ENCODE data around the gene KRT38. TPM values are rescaled to one million over a fixed set of nuclear protein-coding genes. Genes with fewer than 3 reads are reported as not detected.
"Not testable (repeated sequence)": the region's sequence is repeated elsewhere in the genome, so short reads cannot be mapped to it uniquely, and the experiment has no call there.

KRT38 gene
- total RNA-seq, 2 experiments from 2014 or later, result not detected

DNA sequence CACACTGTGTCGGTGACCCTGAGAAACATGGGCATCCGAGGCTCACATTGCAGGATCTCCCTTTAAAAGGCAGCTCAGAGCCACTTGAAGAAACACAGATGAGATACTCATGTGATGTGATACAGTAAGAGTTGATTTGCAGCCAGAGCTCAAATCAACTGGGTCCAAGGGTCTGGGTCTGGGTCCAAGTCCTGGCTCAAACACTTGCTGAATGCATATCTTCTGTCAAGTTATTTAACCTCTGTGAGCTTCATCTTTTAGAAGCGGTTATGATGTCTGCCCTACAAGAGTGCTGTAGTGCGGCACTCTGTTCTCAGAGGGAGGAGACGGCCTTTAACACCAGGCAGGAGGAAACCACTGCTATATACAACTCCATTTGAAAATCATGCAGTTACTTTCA is 6.4 kb downstream of the KRT38 start:
- POLR2A ChIA-PET, result no interaction called here
- ATAC-seq (no peak), DNase-seq (no peak)
- H3K27me3 Mint-ChIP-seq (ENCODE audit: low read depth), result peaks cover 4% of the 10 kb centered on the region
- CTCF ChIA-PET, result interaction anchor here (0.7 to 1.3 kb wide), 3 partner anchors 18 to 228 kb away, joined by 3 read pairs; no protein-coding TSS in a partner anchor
- no peak overlapping the region for H3K4me3 Mint-ChIP-seq
- H3K9me3 Mint-ChIP-seq (ENCODE audit: insufficient read depth), result no peaks in the 10 kb centered on the region
- H3K4me1 Mint-ChIP-seq (ENCODE audit: low read depth), result no peaks in the 10 kb centered on the region
- H3K27ac Mint-ChIP-seq, result no peak overlapping the region
- no peaks in the 10 kb centered on the region for H3K36me3 Mint-ChIP-seq (ENCODE audit: low read depth)

DNA sequence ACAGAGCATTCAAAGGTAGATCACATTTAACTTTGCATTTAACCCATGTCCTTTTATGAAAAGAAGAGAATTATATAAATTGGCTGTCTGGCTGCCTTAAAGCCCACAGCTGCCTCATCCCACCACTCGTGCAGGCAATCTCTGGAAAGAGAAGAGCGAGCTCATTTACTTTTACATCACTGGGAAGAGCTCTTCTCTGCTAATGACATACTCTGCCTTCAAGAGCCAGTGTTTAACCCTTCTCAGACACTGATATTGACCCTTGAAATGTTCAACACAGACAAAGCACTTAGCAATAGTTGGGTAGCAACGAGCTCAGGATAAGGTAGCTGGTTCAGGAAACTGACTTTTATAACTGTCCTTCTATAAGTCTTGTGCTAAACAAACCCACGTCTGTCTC is 6.8 kb downstream of the KRT38 start:
- DNase-seq (no peak), ATAC-seq (no peak)
- H3K9me3 Mint-ChIP-seq (ENCODE audit: insufficient read depth), result no peaks in the 10 kb centered on the region
- POLR2A ChIA-PET, result no interaction called here
- no peak overlapping the region for H3K27ac Mint-ChIP-seq
- peaks cover 4% of the 10 kb centered on the region for H3K27me3 Mint-ChIP-seq (ENCODE audit: low read depth)
- no peak overlapping the region for H3K4me3 Mint-ChIP-seq
- H3K36me3 Mint-ChIP-seq (ENCODE audit: low read depth), result no peaks in the 10 kb centered on the region
- CTCF ChIA-PET, result interaction anchor here (0.7 to 1.3 kb wide), 3 partner anchors 18 to 229 kb away, joined by 3 read pairs; no protein-coding TSS in a partner anchor
- H3K4me1 Mint-ChIP-seq (ENCODE audit: low read depth), result no peaks in the 10 kb centered on the region

DNA sequence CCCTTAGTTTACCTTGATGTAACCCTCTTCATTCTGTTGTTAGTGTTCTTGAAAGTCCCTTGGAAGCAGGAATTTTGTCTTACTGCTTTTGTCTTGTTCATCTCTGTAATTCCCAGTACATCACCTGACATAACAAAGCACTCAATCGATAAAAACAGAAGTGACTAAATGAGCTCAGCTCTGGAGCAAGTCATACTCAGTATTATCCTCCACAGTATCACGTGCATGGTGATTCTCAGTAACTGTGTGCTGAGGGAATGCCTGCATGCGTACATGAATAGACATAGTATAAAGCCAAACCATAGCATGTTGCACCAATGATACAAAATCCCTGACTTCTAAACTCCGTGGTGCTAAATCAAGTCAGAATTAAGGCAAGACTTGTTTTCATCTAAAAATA is 7.2 kb downstream of the KRT38 start:
- ATAC-seq (no peak), DNase-seq (no peak)
- H3K36me3 Mint-ChIP-seq (ENCODE audit: low read depth), result no peaks in the 10 kb centered on the region
- no peaks in the 10 kb centered on the region for H3K9me3 Mint-ChIP-seq (ENCODE audit: insufficient read depth)
- peaks cover 4% of the 10 kb centered on the region for H3K27me3 Mint-ChIP-seq (ENCODE audit: low read depth)
- ChIA-PET CTCF (interaction anchor here (1.1 to 1.3 kb wide), 2 partner anchors 116 to 229 kb away, joined by 3 read pairs; no protein-coding TSS in a partner anchor), POLR2A (no interaction called here)
- no peaks in the 10 kb centered on the region for H3K4me1 Mint-ChIP-seq (ENCODE audit: low read depth)
- no peak overlapping the region for H3K27ac Mint-ChIP-seq
- H3K4me3 Mint-ChIP-seq, result no peak overlapping the region

DNA sequence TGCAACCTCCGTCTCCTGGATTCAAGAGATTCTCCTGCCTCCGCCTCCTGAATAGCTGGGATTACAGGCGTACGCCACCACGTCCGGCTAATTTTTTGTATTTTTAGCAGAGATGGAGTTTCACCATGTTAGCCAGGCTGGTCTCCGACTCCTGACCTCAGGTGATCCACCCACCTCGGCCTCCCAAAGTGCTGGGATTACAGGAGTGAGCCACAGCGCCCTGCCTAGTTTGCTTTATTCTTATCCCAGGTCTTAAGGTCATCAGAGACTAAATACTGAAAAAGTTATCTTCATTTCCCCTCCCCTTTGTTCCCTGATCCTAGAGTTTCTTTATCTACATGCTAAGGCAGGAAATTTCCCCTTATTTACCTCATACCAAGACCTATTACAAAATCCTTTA is 10.4 kb downstream of the KRT38 start:
- H3K4me1 Mint-ChIP-seq (ENCODE audit: low read depth); H3K9me3 Mint-ChIP-seq (ENCODE audit: insufficient read depth); ATAC-seq; H3K36me3 Mint-ChIP-seq (ENCODE audit: low read depth); POLR2A ChIA-PET; H3K27me3 Mint-ChIP-seq (ENCODE audit: low read depth); H3K4me3 Mint-ChIP-seq; H3K27ac Mint-ChIP-seq; CTCF ChIA-PET; DNase-seq: not testable (repeated sequence)

DNA sequence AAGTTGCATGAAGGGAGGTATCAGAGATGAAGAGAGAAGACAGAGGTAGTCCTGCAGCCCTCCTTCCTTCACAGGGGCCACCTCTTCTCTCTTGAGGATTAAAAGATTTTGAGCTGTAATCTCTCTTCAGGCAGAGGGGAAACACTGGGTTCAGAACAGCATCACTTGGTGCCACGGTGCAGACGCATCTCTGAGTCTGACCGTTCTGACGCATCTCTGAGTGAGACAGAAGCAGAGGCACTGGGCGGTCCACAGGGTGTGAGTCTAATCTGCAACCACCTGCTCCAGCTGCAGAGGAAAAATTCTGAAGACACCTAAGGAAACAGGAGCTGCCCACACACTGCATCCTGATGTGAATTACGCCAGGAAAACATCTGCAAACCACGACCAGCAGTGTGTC is 11.1 kb downstream of the KRT38 start:
- Mint-ChIP-seq H3K27ac (no peak overlapping the region), H3K9me3 (ENCODE audit: insufficient read depth) (no peaks in the 10 kb centered on the region), H3K4me1 (ENCODE audit: low read depth) (no peaks in the 10 kb centered on the region), H3K4me3 (no peak overlapping the region), H3K27me3 (ENCODE audit: low read depth) (peaks cover 4% of the 10 kb centered on the region), H3K36me3 (ENCODE audit: low read depth) (no peaks in the 10 kb centered on the region)
- CTCF ChIA-PET, result no interaction called here
- DNase-seq, result no peak
- no peak for ATAC-seq
- POLR2A ChIA-PET, result no interaction called here

DNA sequence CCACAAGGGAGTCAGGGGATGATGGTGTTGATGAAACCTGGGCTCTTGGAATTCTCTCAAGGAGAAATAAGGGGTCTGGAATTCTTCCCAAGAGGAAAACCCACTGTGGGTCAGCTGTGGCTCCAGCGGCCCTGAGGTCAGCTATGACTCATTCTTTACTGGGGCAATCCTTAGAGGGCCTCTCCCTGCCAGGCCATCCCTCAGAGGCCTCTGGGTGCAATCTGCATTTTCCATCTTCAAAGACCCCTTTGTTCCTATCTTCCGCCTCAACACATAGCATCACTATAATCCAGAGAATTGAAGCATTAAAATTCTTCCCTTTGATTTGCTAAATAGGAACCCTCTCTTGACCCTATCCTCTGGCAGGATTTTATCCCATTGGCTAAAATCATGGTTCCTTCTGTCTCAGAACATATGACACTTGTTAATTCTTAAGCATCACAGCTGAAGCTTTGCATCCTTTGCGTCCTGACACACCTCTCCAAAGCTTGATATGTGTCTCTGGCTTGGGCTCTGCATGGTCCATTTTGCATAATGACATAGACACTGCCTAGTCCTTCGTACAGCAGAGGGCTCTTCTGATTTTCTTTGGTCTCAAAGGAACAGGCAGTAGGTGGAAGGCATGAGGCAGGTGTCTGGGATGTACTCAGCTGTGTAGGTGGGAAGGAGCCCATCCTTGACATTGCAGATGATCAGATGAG is 12.0 kb downstream of the KRT38 start:
- CTCF ChIA-PET, result interaction anchor here (1.0 kb wide), 1 partner anchor 11 kb away, joined by 3 read pairs; no protein-coding TSS in a partner anchor
- no peak overlapping the region for H3K27ac Mint-ChIP-seq

DNA sequence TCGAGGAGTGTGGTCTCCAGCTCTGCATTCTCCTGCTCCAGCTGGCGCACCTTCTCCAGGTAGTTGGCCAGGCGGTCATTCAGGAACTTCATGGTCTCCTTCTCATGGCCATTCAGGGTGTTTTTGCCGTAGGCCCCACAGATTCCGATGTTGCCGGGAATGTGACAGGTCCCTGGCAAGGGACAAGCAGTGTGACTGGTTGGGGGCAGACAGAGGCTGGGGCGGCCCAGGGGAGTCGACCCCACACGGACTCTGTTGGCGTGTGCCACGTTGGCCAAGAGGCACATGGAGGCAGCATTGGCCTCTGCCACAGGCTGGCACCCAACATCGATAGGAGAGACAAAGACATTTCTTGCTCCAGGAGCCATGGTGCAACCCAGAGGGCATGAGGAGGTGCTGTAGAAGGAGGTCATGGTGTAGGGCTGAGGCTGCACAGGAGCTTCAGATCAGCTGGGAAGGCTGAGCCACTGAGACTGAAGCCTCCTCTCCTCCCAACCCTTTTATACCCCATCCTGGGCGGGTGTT is 16.6 kb downstream of the KRT38 start, which contains the start of gene KRT37:
TSS of gene KRT37 (minus strand) at position 475 of the 525 bp plus-strand sequence. CDS start at position 413, 62 bp downstream.
- Mint-ChIP-seq H3K36me3 (ENCODE audit: low read depth) (no peaks in the 10 kb centered on the region), H3K27me3 (ENCODE audit: low read depth) (no peaks in the 10 kb centered on the region), H3K27ac (no peak within 1 kb of the TSS), H3K4me1 (ENCODE audit: low read depth) (no peaks in the 10 kb centered on the region), H3K4me3 (no peak within 1 kb of the TSS), H3K9me3 (ENCODE audit: insufficient read depth) (no peaks in the 10 kb centered on the region)
- DNase-seq, result no peak
- no peak for ATAC-seq
- POLR2A ChIA-PET, result no interaction called here
- CTCF ChIA-PET, result no interaction called here

More for the DNA sequence above, 12.0 kb downstream of the KRT38 start:
- no peaks in the 10 kb centered on the region for H3K9me3 Mint-ChIP-seq (ENCODE audit: insufficient read depth)
- no peak for ATAC-seq
- no peaks in the 10 kb centered on the region for H3K4me1 Mint-ChIP-seq (ENCODE audit: low read depth)
- DNase-seq, result no peak
- H3K4me3 Mint-ChIP-seq, result no peak overlapping the region
- POLR2A ChIA-PET, result no interaction called here
- no peaks in the 10 kb centered on the region for H3K36me3 Mint-ChIP-seq (ENCODE audit: low read depth)
- peaks cover 4% of the 10 kb centered on the region for H3K27me3 Mint-ChIP-seq (ENCODE audit: low read depth)

DNA sequence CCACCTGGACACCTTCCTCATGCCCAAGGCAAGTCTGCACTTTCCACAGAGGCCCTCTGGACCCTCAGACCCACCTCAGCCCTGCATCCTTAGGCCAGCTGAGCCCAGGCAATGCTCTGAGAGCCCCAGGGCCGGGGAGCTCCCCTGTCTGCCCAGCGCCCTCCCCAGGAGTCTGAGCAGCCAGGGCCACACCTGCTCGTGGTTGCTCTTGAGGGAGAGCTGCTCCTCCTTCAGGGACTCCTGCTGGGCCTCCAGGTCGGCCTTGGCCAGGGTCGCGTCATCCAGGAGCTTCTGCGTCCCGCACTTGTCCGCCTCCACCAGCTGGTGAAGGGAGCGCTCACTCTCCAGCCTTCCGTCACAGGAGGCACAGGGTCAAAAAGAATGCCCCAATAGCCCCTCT is 18.2 kb downstream of the KRT38 start:
- H3K9me3 Mint-ChIP-seq (ENCODE audit: insufficient read depth); H3K4me1 Mint-ChIP-seq (ENCODE audit: low read depth); ATAC-seq; POLR2A ChIA-PET; H3K4me3 Mint-ChIP-seq; H3K27me3 Mint-ChIP-seq (ENCODE audit: low read depth); CTCF ChIA-PET; H3K27ac Mint-ChIP-seq; H3K36me3 Mint-ChIP-seq (ENCODE audit: low read depth); DNase-seq: not testable (repeated sequence)

DNA sequence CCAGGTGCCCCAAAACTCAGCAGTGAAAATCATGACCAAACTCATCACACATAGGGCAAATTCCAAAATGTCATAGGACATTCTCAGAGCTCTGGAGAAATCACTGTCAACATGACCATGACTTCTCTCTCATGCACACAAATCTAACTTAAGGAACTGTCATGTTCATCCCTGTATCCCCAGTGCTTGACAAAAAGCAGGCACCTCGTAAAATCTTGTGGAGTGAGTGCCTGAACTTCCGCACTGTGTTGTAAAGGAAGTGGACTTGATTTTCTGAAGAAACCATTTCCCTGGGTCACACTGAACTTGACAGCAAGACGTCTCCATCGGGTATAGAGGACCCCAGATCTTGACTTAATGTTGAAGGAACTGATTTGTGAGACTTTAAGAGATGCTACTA is 19.2 kb downstream of the KRT38 start:
- no peaks in the 10 kb centered on the region for H3K9me3 Mint-ChIP-seq (ENCODE audit: insufficient read depth)
- no peak for ATAC-seq
- H3K27ac Mint-ChIP-seq, result no peak overlapping the region
- no peaks in the 10 kb centered on the region for H3K27me3 Mint-ChIP-seq (ENCODE audit: low read depth)
- CTCF ChIA-PET, result no interaction called here
- H3K4me1 Mint-ChIP-seq (ENCODE audit: low read depth), result no peaks in the 10 kb centered on the region
- H3K4me3 Mint-ChIP-seq, result no peak overlapping the region
- POLR2A ChIA-PET, result no interaction called here
- DNase-seq, result no peak
- H3K36me3 Mint-ChIP-seq (ENCODE audit: low read depth), result no peaks in the 10 kb centered on the region

DNA sequence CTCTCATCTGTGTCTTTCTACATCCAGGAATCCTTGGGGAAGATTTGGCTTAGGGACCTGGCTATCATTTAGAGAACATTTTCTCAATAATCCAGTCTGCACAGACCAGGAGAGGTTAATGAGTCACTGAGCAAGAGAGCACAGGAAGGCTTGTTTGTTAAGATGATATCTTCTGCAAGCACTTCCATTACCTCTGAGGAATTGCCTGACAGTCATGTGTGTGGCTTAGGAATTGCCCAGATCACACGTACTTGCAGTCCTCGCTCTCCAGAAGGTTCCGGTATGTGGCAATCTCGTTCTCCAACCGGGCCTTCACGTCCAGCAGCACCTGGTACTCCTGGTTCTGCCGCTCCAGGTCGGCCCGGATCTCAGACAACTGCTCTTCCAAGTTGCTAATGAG is 19.7 kb downstream of the KRT38 start:
- Mint-ChIP-seq H3K9me3 (ENCODE audit: insufficient read depth) (no peaks in the 10 kb centered on the region), H3K36me3 (ENCODE audit: low read depth) (no peaks in the 10 kb centered on the region), H3K27ac (no peak overlapping the region), H3K4me1 (ENCODE audit: low read depth) (no peaks in the 10 kb centered on the region), H3K27me3 (ENCODE audit: low read depth) (no peaks in the 10 kb centered on the region), H3K4me3 (no peak overlapping the region)
- ATAC-seq (no peak), DNase-seq (no peak)
- ChIA-PET CTCF (no interaction called here), POLR2A (no interaction called here)

DNA sequence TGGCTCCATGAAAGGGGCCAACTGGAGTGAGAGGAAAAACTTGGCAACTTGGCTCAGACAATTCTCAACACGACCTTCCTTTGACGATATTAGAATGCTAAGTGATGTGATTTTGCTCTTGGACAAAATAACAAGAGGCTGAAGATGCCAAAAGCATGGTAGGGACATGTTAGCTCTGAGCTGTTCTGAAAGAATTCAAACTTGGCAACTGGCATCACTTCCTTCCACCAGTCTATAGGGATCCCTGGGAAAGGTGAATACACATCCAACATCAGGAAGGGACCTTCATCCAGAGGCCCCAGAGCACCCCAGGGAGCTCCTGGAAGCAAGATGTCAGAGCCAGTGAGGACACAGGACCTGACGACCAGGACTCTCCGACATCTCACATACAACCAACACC is 20.6 kb downstream of the KRT38 start:
- H3K27me3 Mint-ChIP-seq (ENCODE audit: low read depth), result no peaks in the 10 kb centered on the region
- H3K36me3 Mint-ChIP-seq (ENCODE audit: low read depth), result no peaks in the 10 kb centered on the region
- H3K9me3 Mint-ChIP-seq (ENCODE audit: insufficient read depth), result no peaks in the 10 kb centered on the region
- H3K4me1 Mint-ChIP-seq (ENCODE audit: low read depth), result no peaks in the 10 kb centered on the region
- ATAC-seq (no peak), DNase-seq (no peak)
- CTCF ChIA-PET, result no interaction called here
- POLR2A ChIA-PET, result no interaction called here
- no peak overlapping the region for H3K4me3 Mint-ChIP-seq
- no peak overlapping the region for H3K27ac Mint-ChIP-seq

DNA sequence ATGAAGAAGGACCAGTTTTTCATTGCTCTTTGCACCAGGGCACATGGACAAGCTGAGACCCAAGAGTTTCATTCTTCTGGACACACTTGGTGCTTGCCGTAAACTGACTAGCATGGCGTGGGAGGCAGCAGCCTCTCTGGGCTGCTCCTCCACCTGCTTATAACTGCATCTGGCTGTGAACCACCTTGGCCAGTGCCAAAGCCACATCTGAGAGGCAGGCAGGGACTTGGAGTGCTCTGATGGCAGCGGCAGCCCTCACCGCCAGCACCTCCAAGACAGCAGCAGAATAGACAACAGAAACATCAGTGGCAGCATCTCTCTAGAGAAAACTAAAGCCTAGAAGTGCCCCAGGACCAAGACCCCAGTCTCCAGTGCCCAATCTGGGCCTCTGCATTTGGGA is 21.1 kb downstream of the KRT38 start:
- CTCF ChIA-PET, result no interaction called here
- POLR2A ChIA-PET, result no interaction called here
- ATAC-seq (no peak), DNase-seq (no peak)
- H3K4me3 Mint-ChIP-seq, result no peak overlapping the region
- H3K36me3 Mint-ChIP-seq (ENCODE audit: low read depth), result no peaks in the 10 kb centered on the region
- H3K27ac Mint-ChIP-seq, result no peak overlapping the region
- no peaks in the 10 kb centered on the region for H3K27me3 Mint-ChIP-seq (ENCODE audit: low read depth)
- no peaks in the 10 kb centered on the region for H3K4me1 Mint-ChIP-seq (ENCODE audit: low read depth)
- H3K9me3 Mint-ChIP-seq (ENCODE audit: insufficient read depth), result no peaks in the 10 kb centered on the region

All from activated CD8-positive, alpha-beta T cell treated with anti-CD3 and anti-CD28 coated beads, Interleukin-2, amount 10 ng/mL, durations not matched to agents 7 days and 5 days (primary cell).